GM23338 (cell line): ENCODE results near the gene PAM16. TPM values are rescaled to one million over a fixed set of nuclear protein-coding genes. Genes with fewer than 3 reads are reported as not detected.

Experiments
- ATAC-seq: fragments of 200-7000 bp; cut with Tn5 transposase; 3 replicates; pipeline ENCODE4 v1.9.1; 2020
- DNase-seq: peaks from one replicate; pipeline ENCODE4 v3.0.0-alpha.2; 2015; ENCODE audit warnings: low spot score
- H2AFZ ChIP-seq: fragments of 200-600 bp; sonication (generic); 2 replicates; pipeline ENCODE4 v1.8.0; 2016; ENCODE audit warnings: antibody characterized with exemption, mild to moderate bottlenecking, moderate library complexity
- H3F3A ChIP-seq: fragments of 200-600 bp; sonication (generic); replicated peaks from 2 replicates; pipeline ENCODE4 v1.8.0; 2017; ENCODE audit warnings: antibody characterized with exemption, mixed run types, low read depth
- H3K27ac ChIP-seq: fragments of 200-600 bp; sonication (generic); 2 replicates; pipeline ENCODE4 v1.6.1; 2016; ENCODE audit warnings: low read depth
- H3K27me3 ChIP-seq: fragments of 200-600 bp; sonication (generic); 2 replicates; pipeline ENCODE4 v1.8.0; 2016; ENCODE audit warnings: mild to moderate bottlenecking, mixed run types, moderate library complexity; ENCODE audit not compliant: insufficient read depth
- H3K36me3 ChIP-seq: fragments of 200-600 bp; sonication (generic); 2 replicates; pipeline ENCODE4 v1.8.0; 2016; ENCODE audit warnings: mild to moderate bottlenecking; ENCODE audit not compliant: insufficient read depth
- H3K4me1 ChIP-seq: fragments of 200-600 bp; sonication (generic); 2 replicates; pipeline ENCODE4 v1.8.0; 2016; ENCODE audit warnings: mild to moderate bottlenecking, moderate library complexity; ENCODE audit not compliant: insufficient read depth
- H3K4me2 ChIP-seq: fragments of 200-600 bp; sonication (generic); 2 replicates; pipeline ENCODE4 v1.7.1; 2017; ENCODE audit warnings: mixed run types
- H3K4me3 ChIP-seq: fragments of 200-600 bp; sonication (generic); 2 replicates; pipeline ENCODE4 v1.6.1; 2016; ENCODE audit warnings: mixed run types
- H3K79me2 ChIP-seq: fragments of 200-600 bp; sonication (generic); replicated peaks from 2 replicates; pipeline ENCODE4 v1.8.0; 2017; ENCODE audit warnings: mild to moderate bottlenecking; ENCODE audit not compliant: insufficient read depth
- H3K9me2 ChIP-seq: fragments of 200-600 bp; sonication (generic); 2 replicates; pipeline ENCODE4 v1.8.0; 2017; ENCODE audit not compliant: insufficient read depth
- H4K20me1 ChIP-seq: fragments of 200-600 bp; sonication (generic); replicated peaks from 2 replicates; pipeline ENCODE4 v1.8.0; 2017; ENCODE audit warnings: mild to moderate bottlenecking; ENCODE audit not compliant: insufficient read depth
- H3K27ac Mint-ChIP-seq: 2 replicates; pipeline ENCODE4 v1.8.0; 2020; ENCODE audit warnings: inconsistent platforms, mild to moderate bottlenecking, moderate library complexity, mixed read lengths
- H3K27me3 Mint-ChIP-seq: 3 replicates; pipeline ENCODE4 v1.8.0; 2022; ENCODE audit warnings: low read depth, mild to moderate bottlenecking, moderate library complexity, mixed read lengths, inconsistent platforms; ENCODE audit not compliant: insufficient read depth, poor library complexity
- H3K36me3 Mint-ChIP-seq: 3 replicates; pipeline ENCODE4 v1.8.0; 2021; ENCODE audit warnings: low read depth, mild to moderate bottlenecking, inconsistent platforms, moderate library complexity, mixed read lengths
- H3K4me1 Mint-ChIP-seq: 3 replicates; pipeline ENCODE4 v1.8.0; 2020; ENCODE audit warnings: mild to moderate bottlenecking, inconsistent platforms, mixed read lengths
- H3K4me3 Mint-ChIP-seq: 3 replicates; pipeline ENCODE4 v1.8.0; 2021; ENCODE audit warnings: moderate library complexity, mild to moderate bottlenecking, inconsistent platforms, mixed read lengths
- H3K9me3 Mint-ChIP-seq: 3 replicates; pipeline ENCODE4 v1.8.0; 2020; ENCODE audit warnings: moderate library complexity, mild to moderate bottlenecking, inconsistent platforms, mixed read lengths
- CREB1 ChIP-seq: fragments of 250-450 bp; sonication (Bioruptor Pico); IDR thresholded peaks from 2 replicates; pipeline ENCODE4 v1.5.0; 2020; ENCODE audit warnings: low read depth, mild to moderate bottlenecking, moderate library complexity
- EZH2 ChIP-seq: fragments of 200-600 bp; sonication (generic); IDR thresholded peaks from one replicate; pipeline ENCODE4 v1.8.0; 2017; ENCODE audit warnings: antibody characterized with exemption, mild to moderate bottlenecking, low read depth; ENCODE audit not compliant: unreplicated experiment
- EZH2phosphoT487 ChIP-seq: fragments of 200-600 bp; sonication (generic); IDR thresholded peaks from one replicate; pipeline ENCODE4 v1.8.1; 2018; ENCODE audit warnings: antibody characterized with exemption; ENCODE audit not compliant: unreplicated experiment
- POLR2AphosphoS5 ChIP-seq: IDR thresholded peaks from 2 replicates; pipeline ENCODE4 v1.6.1; 2016; ENCODE audit warnings: antibody characterized with exemption, low read depth
- ZNF114 ChIP-seq: fragments of 250-450 bp; sonication (Bioruptor Pico); IDR thresholded peaks from 2 replicates; pipeline ENCODE4 v1.5.0; 2020; ENCODE audit warnings: mild to moderate bottlenecking, moderate library complexity
- ZNF331 ChIP-seq: fragments of 250-450 bp; sonication (Bioruptor Pico); IDR thresholded peaks from 2 replicates; pipeline ENCODE4 v1.5.0; 2020; ENCODE audit warnings: low read depth, mild to moderate bottlenecking, moderate library complexity
- polyA plus RNA-seq: library from polyadenylated mRNA; unstranded; fragments of >200 nt; fragmentation: Nextera tagmentation; extraction: Ambion mirVana; gene quantifications from 2 replicates; pipeline ENCODE4 v1.2.1, GENCODE V29; 2016
- total RNA-seq: library from RNA; depleted of rRNA; stranded (reverse); fragments of >200 nt; shearing (Covaris generic); gene quantifications from 2 replicates; pipeline ENCODE4 v1.2.3, GENCODE V29; 2014
- TF ChIP-seq, protein P1 (sequence below): fragments of 250-450 bp; sonication (Bioruptor Pico); IDR thresholded peaks from 2 replicates; pipeline ENCODE4 v1.5.0; 2020; ENCODE audit warnings: mild to moderate bottlenecking, moderate library complexity

Gene PAM16
- total and polyA plus RNA-seq, 2 experiments from 2014 or later: 84.1 to 283 TPM

GRCh38 chr16:4399001-4399730, 48.0 kb upstream of the PAM16 start:
- Histone ChIP-seq H3K79me2 (no peaks in the 10 kb centered on the region), H3K36me3 (no peaks in the 10 kb centered on the region), H4K20me1 (no peaks in the 10 kb centered on the region), H3K4me3 (no peak overlapping the region), H3K9me2 (no peaks in the 10 kb centered on the region), H3K27ac (no peak overlapping the region), H3F3A (no peaks in the 10 kb centered on the region), H3K27me3 (no peaks in the 10 kb centered on the region), H2AFZ (no peak overlapping the region), H3K4me2 (no peak overlapping the region), H3K4me1 (no peaks in the 10 kb centered on the region)
- DNase-seq (no peak), ATAC-seq (no peak)
- Mint-ChIP-seq H3K9me3 (no peaks in the 10 kb centered on the region), H3K36me3 (no peaks in the 10 kb centered on the region; the same call in 2 of the 3 replicates), H3K27ac (no peak overlapping the region), H3K4me3 (no peak overlapping the region), H3K4me1 (peaks cover 9% of the 10 kb centered on the region; the same call in 2 of the 3 replicates), H3K27me3 (peaks cover 7% of the 10 kb centered on the region)
- TF ChIP-seq, protein P1, sequence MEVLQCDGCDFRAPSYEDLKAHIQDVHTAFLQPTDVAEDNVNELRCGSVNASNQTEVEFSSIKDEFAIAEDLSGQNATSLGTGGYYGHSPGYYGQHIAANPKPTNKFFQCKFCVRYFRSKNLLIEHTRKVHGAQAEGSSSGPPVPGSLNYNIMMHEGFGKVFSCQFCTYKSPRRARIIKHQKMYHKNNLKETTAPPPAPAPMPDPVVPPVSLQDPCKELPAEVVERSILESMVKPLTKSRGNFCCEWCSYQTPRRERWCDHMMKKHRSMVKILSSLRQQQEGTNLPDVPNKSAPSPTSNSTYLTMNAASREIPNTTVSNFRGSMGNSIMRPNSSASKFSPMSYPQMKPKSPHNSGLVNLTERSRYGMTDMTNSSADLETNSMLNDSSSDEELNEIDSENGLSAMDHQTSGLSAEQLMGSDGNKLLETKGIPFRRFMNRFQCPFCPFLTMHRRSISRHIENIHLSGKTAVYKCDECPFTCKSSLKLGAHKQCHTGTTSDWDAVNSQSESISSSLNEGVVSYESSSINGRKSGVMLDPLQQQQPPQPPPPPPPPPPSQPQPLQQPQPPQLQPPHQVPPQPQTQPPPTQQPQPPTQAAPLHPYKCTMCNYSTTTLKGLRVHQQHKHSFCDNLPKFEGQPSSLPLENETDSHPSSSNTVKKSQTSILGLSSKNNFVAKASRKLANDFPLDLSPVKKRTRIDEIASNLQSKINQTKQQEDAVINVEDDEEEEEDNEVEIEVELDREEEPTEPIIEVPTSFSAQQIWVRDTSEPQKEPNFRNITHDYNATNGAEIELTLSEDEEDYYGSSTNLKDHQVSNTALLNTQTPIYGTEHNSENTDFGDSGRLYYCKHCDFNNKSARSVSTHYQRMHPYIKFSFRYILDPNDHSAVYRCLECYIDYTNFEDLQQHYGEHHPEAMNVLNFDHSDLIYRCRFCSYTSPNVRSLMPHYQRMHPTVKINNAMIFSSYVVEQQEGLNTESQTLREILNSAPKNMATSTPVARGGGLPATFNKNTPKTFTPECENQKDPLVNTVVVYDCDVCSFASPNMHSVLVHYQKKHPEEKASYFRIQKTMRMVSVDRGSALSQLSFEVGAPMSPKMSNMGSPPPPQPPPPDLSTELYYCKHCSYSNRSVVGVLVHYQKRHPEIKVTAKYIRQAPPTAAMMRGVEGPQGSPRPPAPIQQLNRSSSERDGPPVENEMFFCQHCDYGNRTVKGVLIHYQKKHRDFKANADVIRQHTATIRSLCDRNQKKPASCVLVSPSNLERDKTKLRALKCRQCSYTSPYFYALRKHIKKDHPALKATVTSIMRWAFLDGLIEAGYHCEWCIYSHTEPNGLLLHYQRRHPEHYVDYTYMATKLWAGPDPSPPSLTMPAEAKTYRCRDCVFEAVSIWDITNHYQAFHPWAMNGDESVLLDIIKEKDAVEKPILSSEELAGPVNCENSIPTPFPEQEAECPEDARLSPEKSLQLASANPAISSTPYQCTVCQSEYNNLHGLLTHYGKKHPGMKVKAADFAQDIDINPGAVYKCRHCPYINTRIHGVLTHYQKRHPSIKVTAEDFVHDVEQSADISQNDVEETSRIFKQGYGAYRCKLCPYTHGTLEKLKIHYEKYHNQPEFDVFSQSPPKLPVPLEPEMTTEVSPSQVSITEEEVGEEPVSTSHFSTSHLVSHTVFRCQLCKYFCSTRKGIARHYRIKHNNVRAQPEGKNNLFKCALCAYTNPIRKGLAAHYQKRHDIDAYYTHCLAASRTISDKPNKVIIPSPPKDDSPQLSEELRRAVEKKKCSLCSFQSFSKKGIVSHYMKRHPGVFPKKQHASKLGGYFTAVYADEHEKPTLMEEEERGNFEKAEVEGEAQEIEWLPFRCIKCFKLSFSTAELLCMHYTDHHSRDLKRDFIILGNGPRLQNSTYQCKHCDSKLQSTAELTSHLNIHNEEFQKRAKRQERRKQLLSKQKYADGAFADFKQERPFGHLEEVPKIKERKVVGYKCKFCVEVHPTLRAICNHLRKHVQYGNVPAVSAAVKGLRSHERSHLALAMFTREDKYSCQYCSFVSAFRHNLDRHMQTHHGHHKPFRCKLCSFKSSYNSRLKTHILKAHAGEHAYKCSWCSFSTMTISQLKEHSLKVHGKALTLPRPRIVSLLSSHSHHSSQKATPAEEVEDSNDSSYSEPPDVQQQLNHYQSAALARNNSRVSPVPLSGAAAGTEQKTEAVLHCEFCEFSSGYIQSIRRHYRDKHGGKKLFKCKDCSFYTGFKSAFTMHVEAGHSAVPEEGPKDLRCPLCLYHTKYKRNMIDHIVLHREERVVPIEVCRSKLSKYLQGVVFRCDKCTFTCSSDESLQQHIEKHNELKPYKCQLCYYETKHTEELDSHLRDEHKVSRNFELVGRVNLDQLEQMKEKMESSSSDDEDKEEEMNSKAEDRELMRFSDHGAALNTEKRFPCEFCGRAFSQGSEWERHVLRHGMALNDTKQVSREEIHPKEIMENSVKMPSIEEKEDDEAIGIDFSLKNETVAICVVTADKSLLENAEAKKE (CRISPR knock-in tag): no peak
- no peak for TF ChIP-seq ZNF331 (CRISPR knock-in tag)
- no peak for TF ChIP-seq ZNF114 (CRISPR knock-in tag)
- TF ChIP-seq EZH2: no peak
- TF ChIP-seq POLR2AphosphoS5: no peak
- TF ChIP-seq EZH2phosphoT487: no peak
- TF ChIP-seq CREB1 (CRISPR knock-in tag): no peak
